SK-N-SH treated with all-trans-retinoic acid at 6 μM for 48 hours (cell line): Measurements from ENCODE around the gene ESF1.

Source experiments
- ARNTL ChIP-seq: fragments of 450-650 bp; formaldehyde crosslinking; IDR thresholded peaks from 2 replicates; pipeline ENCODE4 v1.5.0; 2020; ENCODE audit warnings: low read depth, mild to moderate bottlenecking, moderate library complexity, borderline replicate concordance
- CSDC2 ChIP-seq: fragments of 250-450 bp; sonication (Bioruptor Pico); IDR thresholded peaks from 2 replicates; pipeline ENCODE4 v1.5.0; 2020; ENCODE audit warnings: mild to moderate bottlenecking, moderate library complexity
- GLIS3 ChIP-seq: fragments of 250-450 bp; sonication (Bioruptor Pico); IDR thresholded peaks from 2 replicates; pipeline ENCODE4 v1.5.0; 2020; ENCODE audit warnings: mild to moderate bottlenecking, moderate library complexity
- OSR1 ChIP-seq: fragments of 250-450 bp; sonication (Bioruptor Pico); IDR thresholded peaks from 2 replicates; pipeline ENCODE4 v1.8.0; 2022; ENCODE audit warnings: moderate library complexity, mild to moderate bottlenecking, inconsistent platforms
- TCF4 ChIP-seq: fragments of 250-450 bp; sonication (Bioruptor Pico); IDR thresholded peaks from 2 replicates; pipeline ENCODE4 v1.8.0; 2021; ENCODE audit warnings: mild to moderate bottlenecking, moderate library complexity, borderline replicate concordance
- ZFP3 ChIP-seq: fragments of 250-450 bp; sonication (Bioruptor Pico); IDR thresholded peaks from 2 replicates; pipeline ENCODE4 v1.5.0; 2020; ENCODE audit warnings: mild to moderate bottlenecking, moderate library complexity
- ZFP30 ChIP-seq: fragments of 450-650 bp; formaldehyde crosslinking; IDR thresholded peaks from 2 replicates; pipeline ENCODE4 v1.5.0; 2022; ENCODE audit warnings: mild to moderate bottlenecking, moderate library complexity
- ZNF70 ChIP-seq: fragments of 450-650 bp; formaldehyde crosslinking; IDR thresholded peaks from 2 replicates; pipeline ENCODE4 v1.5.0; 2020; ENCODE audit warnings: mild to moderate bottlenecking, moderate library complexity
- ZNF8 ChIP-seq: fragments of 450-650 bp; formaldehyde crosslinking; IDR thresholded peaks from 2 replicates; pipeline ENCODE4 v1.5.0; 2020; ENCODE audit warnings: mild to moderate bottlenecking, moderate library complexity
- TF ChIP-seq, protein P1 (sequence below): fragments of 250-450 bp; sonication (Bioruptor Pico); IDR thresholded peaks from 2 replicates; pipeline ENCODE4 v1.8.0; 2020; ENCODE audit warnings: mild to moderate bottlenecking, moderate library complexity, borderline replicate concordance
- TF ChIP-seq, protein P2 (sequence below): fragments of 250-450 bp; sonication (Bioruptor Pico); IDR thresholded peaks from 2 replicates; pipeline ENCODE4 v1.5.1; 2021; ENCODE audit warnings: mild to moderate bottlenecking, moderate library complexity
- TF ChIP-seq, protein P3 (sequence below): fragments of 250-450 bp; sonication (Bioruptor Pico); IDR thresholded peaks from 2 replicates; pipeline ENCODE4 v1.5.1; 2020; ENCODE audit warnings: low read depth, mild to moderate bottlenecking, moderate library complexity
- TF ChIP-seq, protein P4 (sequence below): fragments of 250-450 bp; sonication (Bioruptor Pico); IDR thresholded peaks from 2 replicates; pipeline ENCODE4 v1.5.0; 2020; ENCODE audit warnings: mild to moderate bottlenecking, moderate library complexity

DNA sequence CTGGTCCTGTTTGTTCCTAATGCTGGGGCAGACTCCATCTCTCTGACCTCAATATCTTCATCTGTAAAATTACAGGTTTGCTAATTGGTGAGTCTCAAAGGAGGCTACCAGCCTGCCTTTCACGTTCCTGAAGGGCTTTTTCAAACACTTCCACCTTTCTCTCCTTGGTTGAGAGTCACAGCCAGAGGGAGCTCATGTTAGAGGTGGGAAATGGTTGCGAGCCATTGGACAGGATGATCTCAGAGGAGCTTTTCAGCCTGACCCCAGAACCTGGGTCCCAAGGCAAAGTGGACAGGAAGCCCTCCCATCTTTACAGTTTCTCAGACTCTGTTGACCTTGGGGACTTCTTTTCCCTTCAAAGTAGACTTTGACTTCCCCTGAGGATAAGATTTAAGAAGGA, 37.7 kb upstream of the ESF1 start:
- TF ChIP-seq ZNF8 (CRISPR knock-in tag), result no peak
- no peak for TF ChIP-seq ZFP30 (CRISPR knock-in tag)
- TF ChIP-seq CSDC2 (CRISPR knock-in tag), result no peak
- no peak for TF ChIP-seq GLIS3 (CRISPR knock-in tag)
- TF ChIP-seq OSR1 (CRISPR knock-in tag), result no peak
- TF ChIP-seq ZFP3 (CRISPR knock-in tag), result no peak
- TF ChIP-seq, protein P1, sequence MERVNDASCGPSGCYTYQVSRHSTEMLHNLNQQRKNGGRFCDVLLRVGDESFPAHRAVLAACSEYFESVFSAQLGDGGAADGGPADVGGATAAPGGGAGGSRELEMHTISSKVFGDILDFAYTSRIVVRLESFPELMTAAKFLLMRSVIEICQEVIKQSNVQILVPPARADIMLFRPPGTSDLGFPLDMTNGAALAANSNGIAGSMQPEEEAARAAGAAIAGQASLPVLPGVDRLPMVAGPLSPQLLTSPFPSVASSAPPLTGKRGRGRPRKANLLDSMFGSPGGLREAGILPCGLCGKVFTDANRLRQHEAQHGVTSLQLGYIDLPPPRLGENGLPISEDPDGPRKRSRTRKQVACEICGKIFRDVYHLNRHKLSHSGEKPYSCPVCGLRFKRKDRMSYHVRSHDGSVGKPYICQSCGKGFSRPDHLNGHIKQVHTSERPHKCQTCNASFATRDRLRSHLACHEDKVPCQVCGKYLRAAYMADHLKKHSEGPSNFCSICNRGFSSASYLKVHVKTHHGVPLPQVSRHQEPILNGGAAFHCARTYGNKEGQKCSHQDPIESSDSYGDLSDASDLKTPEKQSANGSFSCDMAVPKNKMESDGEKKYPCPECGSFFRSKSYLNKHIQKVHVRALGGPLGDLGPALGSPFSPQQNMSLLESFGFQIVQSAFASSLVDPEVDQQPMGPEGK, result no peak
- TF ChIP-seq, protein P2, sequence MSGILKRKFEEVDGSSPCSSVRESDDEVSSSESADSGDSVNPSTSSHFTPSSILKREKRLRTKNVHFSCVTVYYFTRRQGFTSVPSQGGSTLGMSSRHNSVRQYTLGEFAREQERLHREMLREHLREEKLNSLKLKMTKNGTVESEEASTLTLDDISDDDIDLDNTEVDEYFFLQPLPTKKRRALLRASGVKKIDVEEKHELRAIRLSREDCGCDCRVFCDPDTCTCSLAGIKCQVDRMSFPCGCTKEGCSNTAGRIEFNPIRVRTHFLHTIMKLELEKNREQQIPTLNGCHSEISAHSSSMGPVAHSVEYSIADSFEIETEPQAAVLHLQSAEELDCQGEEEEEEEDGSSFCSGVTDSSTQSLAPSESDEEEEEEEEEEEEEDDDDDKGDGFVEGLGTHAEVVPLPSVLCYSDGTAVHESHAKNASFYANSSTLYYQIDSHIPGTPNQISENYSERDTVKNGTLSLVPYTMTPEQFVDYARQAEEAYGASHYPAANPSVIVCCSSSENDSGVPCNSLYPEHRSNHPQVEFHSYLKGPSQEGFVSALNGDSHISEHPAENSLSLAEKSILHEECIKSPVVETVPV, result no peak
- TF ChIP-seq, protein P3, sequence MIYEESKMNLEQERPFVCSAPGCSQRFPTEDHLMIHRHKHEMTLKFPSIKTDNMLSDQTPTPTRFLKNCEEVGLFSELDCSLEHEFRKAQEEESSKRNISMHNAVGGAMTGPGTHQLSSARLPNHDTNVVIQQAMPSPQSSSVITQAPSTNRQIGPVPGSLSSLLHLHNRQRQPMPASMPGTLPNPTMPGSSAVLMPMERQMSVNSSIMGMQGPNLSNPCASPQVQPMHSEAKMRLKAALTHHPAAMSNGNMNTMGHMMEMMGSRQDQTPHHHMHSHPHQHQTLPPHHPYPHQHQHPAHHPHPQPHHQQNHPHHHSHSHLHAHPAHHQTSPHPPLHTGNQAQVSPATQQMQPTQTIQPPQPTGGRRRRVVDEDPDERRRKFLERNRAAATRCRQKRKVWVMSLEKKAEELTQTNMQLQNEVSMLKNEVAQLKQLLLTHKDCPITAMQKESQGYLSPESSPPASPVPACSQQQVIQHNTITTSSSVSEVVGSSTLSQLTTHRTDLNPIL (CRISPR knock-in tag), result no peak
- no peak for TF ChIP-seq ARNTL (CRISPR knock-in tag)
- no peak for TF ChIP-seq ZNF70 (CRISPR knock-in tag)
- TF ChIP-seq, protein P4, sequence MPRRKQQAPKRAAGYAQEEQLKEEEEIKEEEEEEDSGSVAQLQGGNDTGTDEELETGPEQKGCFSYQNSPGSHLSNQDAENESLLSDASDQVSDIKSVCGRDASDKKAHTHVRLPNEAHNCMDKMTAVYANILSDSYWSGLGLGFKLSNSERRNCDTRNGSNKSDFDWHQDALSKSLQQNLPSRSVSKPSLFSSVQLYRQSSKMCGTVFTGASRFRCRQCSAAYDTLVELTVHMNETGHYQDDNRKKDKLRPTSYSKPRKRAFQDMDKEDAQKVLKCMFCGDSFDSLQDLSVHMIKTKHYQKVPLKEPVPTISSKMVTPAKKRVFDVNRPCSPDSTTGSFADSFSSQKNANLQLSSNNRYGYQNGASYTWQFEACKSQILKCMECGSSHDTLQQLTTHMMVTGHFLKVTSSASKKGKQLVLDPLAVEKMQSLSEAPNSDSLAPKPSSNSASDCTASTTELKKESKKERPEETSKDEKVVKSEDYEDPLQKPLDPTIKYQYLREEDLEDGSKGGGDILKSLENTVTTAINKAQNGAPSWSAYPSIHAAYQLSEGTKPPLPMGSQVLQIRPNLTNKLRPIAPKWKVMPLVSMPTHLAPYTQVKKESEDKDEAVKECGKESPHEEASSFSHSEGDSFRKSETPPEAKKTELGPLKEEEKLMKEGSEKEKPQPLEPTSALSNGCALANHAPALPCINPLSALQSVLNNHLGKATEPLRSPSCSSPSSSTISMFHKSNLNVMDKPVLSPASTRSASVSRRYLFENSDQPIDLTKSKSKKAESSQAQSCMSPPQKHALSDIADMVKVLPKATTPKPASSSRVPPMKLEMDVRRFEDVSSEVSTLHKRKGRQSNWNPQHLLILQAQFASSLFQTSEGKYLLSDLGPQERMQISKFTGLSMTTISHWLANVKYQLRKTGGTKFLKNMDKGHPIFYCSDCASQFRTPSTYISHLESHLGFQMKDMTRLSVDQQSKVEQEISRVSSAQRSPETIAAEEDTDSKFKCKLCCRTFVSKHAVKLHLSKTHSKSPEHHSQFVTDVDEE (CRISPR knock-in tag), result no peak
- TF ChIP-seq TCF4 (CRISPR knock-in tag), result no peak
